NCI-H510A (cell line): Measurements from ENCODE around the gene SFXN3.

Experiments used
- DNase-seq: peaks from one replicate; lab custom pipeline; 2025; lab: John Stamatoyannopoulos, UW

Gene SFXN3

GRCh38 chr10:101060036-101060950 lies 29.3 kb downstream of the SFXN3 start:
- DNase-seq, result peak; percentile 76

GRCh38 chr10:101060951-101061623 lies 30.1 kb downstream of the SFXN3 start:
- DNase-seq, result peak; percentile 78

GRCh38 chr10:101061624-101062231 lies 30.7 kb downstream of the SFXN3 start, which contains the start of gene KAZALD1:
Gene KAZALD1, plus strand, starts transcription at chr10:101061989. Its CDS starts 604 bp downstream, at chr10:101062593.
- DNase-seq, result no peak

- peak; percentile 79 for DNase-seq
Measured at GRCh38 chr10:101062232-101063049, 31.4 kb downstream of the SFXN3 start.

DNA sequence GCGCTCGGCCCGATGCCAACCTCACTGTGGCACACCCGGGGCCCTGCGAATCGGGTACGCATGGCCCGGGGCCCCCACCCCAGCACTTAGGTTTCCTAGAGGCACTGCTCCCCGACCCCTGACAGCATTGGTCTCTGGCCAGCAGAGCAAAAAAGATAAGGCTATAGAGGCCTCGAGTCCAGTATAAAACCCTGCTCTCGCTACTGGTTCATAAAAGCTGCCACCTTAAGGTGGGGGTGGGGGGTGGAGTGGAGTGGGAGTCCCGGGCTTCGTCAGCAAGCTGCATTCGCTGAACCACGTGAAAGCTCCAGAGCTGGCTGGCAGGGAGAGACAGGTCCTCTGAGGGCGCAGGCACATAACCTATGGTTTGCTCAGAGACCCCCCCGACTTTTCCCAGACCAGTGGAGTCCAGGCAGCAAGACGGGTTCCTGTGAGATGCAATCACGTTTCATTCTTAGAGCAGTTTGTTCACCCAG lies 32.1 kb downstream of the SFXN3 start:
- no peak for DNase-seq

DNA sequence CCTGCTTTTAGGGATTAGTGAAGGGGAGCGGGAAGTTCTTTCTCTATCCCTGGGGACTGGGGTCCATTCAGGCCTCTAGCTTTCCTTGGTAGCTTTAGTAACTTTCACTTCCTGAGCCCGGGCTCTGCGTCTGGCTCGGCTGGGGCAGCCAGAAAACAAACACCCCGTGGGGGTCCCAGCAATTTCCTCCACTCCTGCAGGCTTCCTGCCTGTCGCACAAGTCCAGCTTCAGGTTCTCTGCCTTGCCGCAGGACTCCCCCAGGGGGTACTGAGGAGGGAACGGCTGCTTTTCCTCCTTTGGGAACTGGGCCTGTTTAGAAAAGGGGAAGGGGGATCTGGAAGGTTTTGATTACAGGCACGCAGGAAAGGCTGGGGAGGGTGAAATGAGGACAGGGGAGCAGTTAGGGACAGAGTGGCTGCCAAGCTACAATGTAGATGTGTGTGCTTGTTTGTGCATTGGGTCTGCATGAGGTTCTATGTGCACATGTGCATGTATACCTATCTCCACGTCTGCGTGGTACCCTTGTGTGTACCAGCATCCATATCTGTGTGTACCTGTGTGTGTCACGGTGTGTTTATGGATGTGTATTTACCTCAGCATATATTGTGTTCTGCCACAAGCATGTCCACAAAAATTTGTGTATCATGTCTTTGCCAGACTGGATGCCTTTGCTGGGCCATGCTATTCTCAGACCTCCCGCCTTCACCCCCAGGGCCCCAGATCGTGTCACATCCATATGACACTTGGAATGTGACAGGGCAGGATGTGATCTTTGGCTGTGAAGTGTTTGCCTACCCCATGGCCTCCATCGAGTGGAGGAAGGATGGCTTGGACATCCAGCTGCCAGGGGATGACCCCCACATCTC lies 32.7 kb downstream of the SFXN3 start:
- DNase-seq, result no peak

GRCh38 chr10:101064415-101065030 lies 33.5 kb downstream of the SFXN3 start:
- DNase-seq, result no peak

DNA sequence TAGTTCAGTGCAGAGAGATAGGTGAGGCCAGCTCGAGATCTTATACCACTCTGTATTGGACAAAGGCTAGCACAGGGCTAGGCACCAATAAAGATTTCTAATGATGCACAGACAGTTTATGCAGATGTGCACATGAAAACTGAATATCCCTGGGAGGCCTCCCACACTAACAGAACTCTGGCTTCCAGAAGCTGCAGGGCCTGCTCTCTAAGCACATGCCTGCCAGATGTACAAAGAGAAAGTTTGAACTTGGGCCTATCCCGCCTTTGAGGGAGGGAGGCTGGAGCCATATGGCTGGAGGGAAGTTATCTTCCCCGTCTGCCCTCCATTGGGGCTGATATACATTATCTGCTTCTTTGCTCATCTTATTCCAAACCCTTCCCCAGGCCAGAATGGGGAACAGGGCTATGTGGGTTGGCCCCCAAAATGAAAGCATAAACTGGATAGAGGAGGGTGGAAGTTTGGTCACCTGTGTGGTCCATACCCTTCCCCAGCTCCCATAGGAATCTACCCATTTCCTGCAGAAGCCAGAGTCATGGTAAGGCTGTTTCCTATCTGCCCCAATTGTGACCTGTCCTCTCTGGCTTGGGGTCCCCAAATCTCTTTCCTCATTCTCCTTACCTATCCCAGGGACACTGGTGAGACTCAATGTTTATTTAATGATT lies 34.6 kb downstream of the SFXN3 start:
- no peak for DNase-seq

DNA sequence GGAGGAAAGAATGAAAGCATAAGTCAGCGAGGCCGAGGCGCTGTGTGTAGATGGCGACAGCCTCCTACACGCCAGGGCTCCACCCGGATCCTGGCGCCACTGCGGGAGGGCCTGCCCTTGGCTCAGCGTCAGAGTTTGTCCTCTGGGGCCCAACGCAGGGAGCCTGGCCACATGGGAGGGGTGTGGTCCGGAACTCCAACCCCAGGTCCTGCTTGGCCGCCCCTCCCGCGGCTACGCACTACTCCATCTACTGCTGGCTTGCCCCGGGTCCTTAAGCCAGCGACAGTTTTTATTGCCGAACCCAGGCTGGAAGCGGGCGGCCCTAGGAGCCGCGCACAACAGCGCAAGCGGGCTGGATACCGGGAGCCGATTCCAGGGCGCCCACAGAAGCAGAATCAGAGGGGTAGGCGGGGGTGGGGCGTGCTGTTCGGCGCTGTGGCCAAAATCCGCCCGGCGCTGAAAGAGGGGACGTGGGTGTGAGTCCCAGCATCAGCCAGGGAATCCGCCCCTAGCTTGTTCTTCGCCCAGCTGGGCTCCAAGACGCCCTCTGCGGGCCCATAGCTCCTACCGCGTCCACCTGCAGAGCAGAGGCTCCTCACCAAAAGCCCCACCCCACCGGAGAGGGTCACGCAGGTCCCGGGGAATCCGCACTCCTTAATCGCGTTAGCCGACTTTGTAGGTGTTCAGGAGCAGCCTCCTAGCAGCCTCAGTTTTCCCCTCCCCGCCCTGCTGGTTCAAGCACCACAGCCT lies 35.3 kb downstream of the SFXN3 start:
- DNase-seq, result peak; percentile 76

- DNase-seq, result no peak
Measured at GRCh38 chr10:101066896-101067355, 35.9 kb downstream of the SFXN3 start.

DNA sequence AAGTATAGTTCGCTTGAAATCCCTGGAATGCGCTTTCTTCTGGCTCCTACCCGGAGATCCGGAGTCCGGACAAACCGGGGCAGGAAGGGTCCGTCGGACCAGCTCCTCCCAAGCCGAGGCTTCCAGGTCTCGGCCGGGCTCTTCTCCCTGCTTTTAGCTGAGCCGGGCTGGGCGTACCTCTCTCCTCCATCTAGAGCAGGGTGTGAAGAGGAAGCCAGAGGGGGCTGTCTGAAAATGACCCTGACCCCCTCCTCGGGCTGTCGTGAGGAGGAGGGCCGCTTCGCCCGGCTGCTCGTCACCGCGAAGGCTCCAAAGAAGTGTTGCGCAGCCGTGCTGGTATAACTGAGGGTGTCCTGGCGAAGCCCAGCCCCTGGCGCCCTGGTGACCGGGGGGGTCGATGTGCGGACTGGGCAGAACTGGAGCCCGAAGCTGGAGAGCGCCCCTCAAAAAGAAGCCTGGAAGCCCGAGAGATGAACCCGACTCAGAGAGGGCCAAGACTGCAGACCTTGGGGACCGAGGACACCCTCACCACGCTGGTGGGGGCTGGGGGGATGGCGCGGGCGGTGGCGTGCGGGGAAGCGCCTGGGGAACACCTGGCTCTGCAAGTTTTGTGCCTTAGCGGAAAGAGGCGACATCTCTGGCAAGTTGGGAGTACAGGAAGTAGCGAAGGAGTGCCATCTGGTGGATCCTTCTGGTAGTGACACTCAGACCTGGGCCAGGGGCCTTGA lies 36.5 kb downstream of the SFXN3 start:
- DNase-seq, result peak; percentile 68

GRCh38 chr10:101069441-101069840 lies 38.4 kb downstream of the SFXN3 start:
- no peak for DNase-seq

GRCh38 chr10:101070098-101070497 lies 39.1 kb downstream of the SFXN3 start:
- no peak for DNase-seq

DNA sequence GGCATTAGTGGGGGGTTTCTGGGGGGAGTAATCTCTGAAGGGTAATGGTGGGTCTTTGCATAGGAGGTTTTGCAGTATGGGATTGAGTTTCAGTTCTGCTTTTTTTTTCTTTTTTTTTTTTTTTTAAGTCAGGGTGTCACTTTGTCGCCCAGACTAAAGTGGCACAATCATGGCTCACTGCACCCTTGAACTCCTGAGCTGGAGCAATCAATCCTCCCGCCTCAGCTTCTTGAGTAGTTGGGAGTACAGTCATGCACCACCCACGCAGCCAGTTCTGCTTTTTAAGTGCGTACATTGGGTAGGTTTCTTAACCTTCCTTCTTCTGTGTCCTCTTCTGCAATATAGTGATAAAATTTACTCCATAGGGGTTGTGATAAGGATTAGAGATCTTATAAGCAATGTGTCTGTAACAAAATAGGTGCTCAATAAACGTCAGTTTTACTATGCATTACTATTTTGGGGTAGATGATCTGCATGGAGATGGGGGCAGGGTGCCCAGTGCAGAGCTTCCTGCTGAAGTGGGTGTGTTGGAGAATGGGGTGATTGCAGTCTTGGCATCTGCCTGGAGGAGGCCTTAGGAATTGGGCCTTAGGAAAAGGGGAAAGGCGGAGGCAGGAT lies 40.3 kb downstream of the SFXN3 start:
- no peak for DNase-seq

GRCh38 chr10:101071885-101072433 lies 40.9 kb downstream of the SFXN3 start:
- no peak for DNase-seq

DNA sequence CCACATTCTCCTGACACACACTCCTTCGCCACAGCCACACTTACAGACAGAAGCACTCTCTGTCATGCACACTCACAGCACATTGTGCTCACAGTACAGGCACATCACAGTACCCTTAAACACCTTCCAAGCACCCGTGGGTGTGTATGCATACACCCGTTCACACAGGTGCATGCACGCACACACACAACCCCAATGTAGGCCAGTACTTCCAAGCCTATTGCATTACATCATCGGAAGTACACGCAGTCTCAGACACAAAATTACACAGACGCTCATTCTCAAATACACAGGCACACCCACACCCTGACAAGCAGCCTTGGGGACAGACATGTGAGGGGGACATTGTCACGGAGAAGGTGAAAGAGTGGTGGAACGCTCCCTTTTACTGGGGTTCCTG lies 41.9 kb downstream of the SFXN3 start:
- no peak for DNase-seq

- DNase-seq, result no peak
Measured at GRCh38 chr10:101073631-101074030, 42.6 kb downstream of the SFXN3 start.
